HG03521 (cell line): ENCODE measurements around the gene RPS6KL1.
"Not testable (repeated sequence)": the region's sequence is repeated elsewhere in the genome, so short reads cannot be mapped to it uniquely, and the experiment has no call there.

ENCODE experiments used
- ATAC-seq: cut with Tn5 transposase; IDR thresholded peaks from one replicate; pipeline ENCODE4 v1.9.1; 2021; ENCODE audit warnings: mild to moderate bottlenecking, moderate library complexity; ENCODE audit not compliant: unreplicated experiment

The RPS6KL1 gene

DNA sequence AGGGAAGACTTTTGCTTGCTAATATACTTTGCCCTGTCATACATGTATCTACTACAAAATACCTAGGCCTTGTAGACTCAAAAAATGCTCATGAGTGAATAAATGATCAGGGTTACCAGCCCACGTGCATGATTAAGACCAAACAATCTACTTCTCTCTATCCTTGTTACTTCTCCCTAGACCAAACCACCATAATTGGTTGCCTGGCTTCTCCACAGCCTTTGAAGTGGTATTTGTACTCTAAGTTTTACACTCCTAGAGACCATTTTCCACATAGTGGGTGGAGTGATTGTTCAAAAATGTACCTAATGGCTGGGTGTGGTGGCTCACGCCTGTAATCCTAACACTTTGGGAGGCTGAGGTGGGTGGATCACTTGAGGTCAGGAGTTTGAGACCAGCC is 14.1 kb upstream of the RPS6KL1 start:
- no peak for ATAC-seq

DNA sequence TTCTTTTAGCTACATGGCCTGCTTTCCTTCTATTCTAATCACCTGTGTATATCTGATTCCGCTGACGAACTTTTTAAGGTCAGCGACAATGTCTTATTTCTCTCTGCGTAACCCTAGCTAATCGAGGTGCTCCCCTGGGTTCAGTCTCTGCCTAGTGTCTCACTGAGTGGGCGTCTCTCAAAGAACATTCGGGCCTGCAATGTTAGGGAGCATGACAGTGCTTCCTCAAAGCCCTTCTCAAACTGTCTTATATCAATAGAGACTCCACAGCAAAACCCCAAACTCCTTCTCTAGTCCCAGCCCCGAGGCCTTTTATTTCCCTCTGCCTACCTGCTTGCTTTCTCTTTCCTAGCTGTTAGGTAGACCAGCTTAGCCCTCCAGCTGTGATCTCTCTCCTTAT is 13.7 kb upstream of the RPS6KL1 start:
- no peak for ATAC-seq

DNA sequence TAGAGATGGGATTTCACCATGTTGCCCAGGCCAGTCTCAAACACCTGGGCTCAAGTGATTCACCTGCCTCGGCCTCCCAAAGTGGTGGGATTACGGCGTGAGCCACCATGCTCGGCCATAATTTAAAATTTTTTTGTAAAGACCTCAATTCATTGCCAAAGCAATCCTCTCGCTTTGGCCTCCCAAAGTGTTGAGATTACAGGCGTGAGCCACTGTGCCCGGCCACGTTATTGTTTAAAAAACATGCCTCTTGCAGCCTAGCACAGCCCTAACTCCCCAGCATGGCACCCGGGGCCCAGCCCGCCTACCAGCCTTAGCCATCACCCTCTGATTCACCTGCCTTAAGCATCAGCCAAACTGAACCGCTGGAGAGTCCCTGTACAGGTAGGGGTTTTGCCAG is 13.1 kb upstream of the RPS6KL1 start:
- no peak for ATAC-seq

DNA sequence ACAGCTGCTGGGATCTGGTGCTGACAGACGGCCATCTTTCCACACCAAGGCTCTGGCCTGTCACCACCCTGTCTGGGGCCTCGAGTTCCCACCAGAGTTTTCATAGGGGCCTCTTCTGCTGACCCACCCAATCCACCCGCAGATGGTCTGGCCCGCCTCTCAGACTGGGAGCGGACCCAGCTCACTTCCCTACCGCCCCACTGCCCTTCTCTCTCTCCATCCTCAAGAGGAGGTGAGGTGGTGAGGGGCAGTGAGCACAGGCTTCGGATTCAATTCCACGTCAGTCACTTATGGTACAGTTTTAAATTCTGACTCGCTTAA is 12.3 kb upstream of the RPS6KL1 start:
- ATAC-seq, result no peak

DNA sequence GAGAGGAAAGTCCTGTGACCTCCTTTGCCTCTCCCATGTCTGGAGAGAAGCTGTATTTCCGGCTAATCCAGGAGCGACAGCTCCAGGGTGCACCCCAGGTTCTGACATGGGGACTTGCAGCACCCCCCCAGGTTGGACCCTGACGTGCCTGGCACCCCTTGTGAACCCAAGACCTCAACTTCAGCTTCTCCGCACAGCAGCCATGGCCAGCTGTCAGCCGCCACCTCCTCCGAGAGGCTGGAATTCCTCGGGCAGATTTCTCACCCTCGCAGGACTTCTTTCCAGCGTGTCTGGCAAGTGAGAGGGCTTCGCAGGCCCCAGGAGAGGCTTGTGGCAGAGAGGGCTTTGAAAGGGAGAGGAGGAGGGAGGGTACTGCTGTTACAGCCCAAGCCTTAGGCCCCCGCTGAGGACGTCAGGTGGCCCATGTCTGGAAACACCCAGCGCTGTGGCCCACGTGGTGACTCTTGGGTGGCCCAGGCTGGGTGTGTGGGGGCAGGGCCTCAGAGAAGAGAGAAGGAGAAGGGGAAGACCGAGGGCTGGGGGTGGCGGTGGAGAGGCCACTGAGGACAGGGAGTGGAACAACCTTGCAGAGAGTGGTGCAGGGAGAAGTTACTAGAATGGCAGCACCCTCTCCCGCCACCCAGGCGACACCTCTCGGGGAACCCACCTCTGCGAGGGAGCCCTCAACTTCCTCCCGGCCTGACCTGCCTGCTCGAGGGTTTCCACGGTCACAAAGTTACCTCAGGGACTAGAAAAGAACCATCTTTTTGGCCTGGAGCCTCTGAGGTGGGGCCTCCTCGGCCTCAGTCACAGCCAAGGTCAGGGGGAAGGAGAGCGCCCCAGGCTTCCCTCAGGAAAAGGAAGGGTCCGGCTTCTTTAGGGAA is 11.7 kb upstream of the RPS6KL1 start:
- no peak for ATAC-seq

DNA sequence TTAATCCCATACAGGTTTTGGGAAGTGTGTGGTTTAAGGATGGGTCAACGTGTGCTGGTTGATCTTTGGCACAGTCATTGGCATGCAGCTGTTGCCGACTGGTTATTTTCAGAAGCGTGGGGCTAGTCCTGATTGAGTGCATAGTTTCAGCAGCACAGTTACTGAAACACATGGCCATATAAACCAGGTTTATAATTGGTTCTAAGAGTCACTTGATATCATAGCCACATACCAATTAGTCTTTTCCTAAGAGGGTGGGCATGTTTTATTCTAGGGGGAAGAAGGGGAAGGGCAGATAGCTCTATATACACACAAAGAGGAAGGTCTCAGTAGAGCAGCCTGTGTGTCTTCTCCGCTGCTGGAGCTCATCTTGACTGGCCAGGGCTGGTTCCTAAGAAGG is 11.0 kb upstream of the RPS6KL1 start:
- ATAC-seq, result no peak

DNA sequence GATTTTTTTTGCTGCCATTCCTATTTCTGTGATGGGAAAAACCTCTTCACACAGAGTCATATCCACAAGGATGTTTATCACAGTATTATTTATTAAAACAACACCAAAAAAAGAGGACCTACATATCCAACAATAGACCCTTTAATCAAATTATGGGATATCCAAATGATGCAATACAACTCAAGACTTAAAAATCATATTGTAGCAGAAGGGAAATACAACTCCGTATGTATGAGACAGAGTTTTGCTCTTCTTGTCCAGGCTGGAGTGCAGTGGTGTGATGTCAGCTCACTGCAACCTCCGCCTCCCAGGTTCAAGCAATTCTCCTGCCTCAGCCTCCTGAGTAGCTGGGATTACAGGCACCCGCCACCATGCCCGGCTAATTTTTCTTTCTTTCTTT is 9.9 kb upstream of the RPS6KL1 start:
- ATAC-seq, result not testable (repeated sequence)

DNA sequence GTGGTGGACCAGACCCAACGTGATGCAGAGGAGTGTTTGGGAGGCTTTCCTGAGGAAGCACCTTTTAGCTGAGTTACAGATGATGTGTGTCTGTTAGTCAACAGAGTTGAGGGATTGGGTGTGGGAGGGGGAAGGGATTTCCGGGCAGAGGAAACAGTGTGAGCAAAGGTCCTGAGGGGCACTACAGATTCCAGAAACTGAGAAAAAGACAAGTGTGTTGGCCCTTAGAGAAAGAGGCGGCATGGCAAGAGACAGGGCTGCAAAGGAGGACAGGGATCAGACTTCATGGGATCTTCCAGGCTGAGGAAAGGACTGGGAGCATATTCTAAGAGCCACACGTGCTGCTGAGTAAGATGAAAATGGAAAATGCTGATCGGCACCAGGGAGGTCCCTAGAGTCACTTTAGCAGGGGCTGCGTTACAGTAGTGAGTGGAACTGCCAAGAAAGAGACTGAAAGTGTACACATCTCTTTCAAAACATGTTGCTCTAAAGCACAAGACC is 9.4 kb upstream of the RPS6KL1 start:
- no peak for ATAC-seq

DNA sequence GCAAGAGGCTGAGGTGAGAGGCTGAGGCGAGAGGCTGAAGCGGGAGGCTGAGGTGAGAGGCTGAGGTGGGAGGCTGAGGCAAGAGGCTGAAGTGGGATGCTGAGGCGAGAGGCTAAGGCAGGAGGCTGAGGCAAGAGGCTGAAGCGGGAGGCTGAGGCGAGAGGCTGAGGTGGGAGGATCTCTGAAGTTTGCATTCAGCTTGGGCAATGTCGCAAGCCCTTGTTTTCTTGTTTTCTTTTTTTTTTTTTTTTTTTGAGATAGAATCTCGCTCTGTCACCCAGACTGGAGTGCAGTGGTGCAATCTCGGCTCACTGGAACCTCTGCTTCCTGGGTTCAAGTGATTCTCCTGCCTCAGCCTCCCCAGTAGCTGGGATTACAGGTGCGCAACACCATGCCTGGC is 8.7 kb upstream of the RPS6KL1 start:
- not testable (repeated sequence) for ATAC-seq

DNA sequence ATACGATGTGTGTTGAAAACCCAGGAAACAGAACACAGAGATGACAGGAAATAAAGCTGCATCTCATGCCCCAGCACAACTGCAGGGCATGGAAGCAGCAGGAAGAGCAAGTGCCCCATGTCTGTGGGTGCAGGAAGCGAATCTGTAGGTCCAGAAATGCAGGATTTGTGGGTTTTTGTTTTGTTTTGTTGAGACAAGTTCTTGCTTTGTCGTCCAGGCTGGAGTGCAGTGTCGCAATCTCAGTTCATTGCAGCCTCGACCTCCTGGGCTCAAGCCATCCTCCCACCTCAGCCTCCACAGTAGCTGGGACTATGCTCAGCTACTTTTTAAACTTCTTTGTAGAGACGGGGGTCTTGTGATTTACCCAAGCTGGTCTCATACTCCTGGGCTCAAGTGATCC is 6.2 kb upstream of the RPS6KL1 start:
- no peak for ATAC-seq

DNA sequence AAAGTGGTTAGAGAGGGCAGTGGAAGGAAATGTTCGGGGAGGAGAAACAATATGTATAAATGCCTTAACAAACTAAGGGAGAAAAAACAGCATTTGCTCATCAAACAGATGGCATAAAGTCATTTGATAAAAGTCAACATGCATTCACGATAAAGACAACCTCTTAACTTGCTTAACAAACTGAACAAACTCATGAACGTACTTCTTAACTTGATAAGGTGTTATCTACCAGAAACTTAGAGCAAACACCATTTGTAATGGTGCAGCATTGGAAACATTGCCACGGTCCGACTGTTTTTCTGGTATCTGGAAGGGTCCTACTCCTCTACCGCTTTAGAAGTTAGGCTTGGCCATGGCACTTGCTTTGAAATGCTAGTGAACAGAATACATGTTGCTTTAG is 4.2 kb upstream of the RPS6KL1 start:
- no peak for ATAC-seq

DNA sequence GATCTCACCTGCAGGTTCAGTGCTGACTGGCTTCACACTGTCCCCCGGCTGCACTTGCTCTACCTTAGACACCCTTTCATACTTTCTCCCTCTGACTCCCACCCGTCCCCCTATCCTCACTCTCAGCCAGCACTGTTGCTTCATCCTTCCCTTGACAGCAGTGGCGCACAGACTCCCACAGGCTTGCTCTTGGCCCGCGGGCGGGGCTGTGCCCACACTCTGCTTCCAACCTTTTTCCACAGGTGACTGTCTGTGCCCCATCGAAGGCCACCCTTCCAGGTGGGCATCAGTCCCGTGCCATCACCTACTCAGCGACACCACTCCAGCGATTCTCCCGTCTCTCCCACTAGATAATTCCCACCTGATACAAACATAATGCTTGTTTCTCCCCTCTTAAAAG is 1.0 kb upstream of the RPS6KL1 start:
- no peak for ATAC-seq

DNA sequence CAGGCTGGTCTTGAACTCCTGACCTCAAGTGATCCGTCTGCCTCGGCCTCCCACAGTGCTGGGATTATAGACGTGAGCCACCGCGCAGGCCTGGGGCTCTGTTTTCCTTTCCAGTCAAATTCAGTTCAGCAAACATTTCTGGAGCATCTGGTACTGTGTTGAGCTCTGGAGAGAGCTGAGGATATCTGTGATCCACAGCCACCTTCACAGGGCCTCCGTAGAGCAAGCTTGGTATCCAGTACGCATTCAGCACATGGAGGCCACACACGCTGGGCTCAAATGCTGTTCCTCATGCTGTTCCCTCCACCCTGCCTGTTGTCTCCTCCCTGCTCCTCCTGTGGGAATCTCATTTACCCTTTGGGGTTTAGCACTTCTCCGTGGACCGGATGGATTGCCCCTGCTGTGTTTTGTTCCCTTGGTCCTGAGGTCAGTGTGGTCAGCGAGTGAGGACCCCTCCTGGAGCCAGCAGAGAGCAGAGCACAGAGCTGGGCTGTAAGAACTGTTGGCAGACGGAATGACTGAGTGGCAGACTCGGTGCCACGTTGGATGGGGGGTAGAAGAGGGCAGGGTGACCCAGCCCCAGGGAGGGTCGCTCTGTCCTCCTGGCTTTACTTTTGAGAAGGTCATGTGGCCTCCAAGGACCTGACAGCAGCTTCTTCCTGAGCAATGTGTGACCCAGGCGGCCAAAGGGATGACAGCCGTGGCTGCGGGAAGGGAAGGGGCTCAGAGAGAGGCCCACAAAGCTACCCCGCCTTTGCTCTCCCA is 891 bp downstream of the RPS6KL1 start:
- ATAC-seq, result no peak

DNA sequence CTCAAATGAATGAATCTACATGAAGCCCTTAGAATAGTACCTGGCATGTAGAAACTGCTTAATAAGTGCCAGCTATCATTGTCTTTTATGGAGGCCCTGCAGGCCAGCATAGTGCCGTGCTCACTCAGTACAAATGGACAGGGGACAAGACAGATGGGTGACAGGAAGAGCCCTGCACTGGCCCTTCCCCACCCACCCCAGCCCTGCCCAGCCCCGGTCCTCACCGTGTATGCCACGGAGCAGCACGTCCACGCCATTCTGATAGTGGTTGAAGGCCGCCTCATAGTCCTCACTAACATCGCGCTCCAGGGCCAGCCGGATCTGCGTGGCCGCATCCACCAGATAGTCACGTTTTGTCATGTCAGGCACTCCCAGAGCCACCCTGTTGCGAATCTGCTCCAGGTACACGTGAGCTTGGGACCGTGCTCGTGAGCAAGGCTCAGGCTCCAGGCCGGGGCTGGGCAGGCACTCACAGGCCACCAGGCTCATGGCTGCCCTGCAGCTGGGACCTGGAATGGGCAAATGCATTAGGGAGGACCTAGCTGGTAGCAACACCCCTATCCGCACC is 1.9 kb downstream of the RPS6KL1 start:
- ATAC-seq, result no peak

DNA sequence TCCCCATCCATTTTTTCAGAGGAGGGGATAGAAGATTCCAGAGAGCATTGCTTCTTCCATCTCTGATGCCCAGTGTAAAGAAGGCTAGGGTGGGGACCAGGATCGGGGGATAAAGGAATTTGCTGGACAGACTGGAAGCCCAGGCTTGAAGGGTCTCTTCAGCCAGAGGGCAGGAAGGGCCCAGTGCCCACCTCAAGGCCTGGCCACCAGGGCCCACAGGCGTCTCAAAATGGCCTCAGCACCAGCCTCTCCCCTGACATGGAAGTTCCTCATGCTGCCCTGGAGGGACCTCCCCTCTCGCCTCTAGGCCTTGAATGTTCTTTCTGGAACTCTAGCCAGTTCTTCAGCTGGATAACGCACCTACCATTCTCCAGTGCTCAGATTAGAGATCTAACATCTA is 2.8 kb downstream of the RPS6KL1 start:
- no peak for ATAC-seq

DNA sequence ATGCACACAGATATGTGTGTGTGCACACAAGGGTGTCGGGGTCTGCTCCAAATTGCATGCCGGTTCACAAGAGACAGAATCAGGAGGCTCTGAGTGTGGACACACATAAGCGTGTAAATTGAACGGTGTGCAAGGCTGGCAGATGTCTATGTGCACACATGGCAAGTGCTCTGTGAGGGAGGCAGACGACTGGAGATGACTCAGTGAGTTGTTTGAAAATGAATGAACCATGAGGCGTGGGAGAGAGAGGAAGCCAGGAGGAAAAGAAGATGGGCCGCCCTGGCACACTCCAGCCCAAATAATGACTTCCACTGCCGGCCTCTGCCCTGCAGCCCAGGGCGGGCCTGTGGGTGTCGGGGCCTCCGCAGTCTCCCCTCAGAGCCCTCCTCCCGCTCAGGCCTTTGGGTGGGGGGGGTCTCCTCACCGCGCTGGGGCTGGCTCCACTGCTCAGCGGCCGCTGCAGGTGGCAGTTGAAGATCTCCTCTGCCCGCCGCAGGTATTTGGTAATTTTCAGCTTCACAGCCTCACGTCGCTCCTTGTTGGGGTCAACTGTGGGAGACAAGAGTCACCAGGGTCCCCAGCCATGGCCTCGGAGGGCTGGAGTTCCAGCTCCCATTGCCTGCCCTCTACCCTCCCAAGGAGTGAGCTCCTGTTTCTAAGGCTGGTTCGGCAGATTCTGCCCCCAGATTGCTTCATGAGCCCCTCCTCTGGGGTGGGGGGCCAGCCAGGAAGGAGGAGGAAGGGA is 3.5 kb downstream of the RPS6KL1 start:
- ATAC-seq, result no peak

DNA sequence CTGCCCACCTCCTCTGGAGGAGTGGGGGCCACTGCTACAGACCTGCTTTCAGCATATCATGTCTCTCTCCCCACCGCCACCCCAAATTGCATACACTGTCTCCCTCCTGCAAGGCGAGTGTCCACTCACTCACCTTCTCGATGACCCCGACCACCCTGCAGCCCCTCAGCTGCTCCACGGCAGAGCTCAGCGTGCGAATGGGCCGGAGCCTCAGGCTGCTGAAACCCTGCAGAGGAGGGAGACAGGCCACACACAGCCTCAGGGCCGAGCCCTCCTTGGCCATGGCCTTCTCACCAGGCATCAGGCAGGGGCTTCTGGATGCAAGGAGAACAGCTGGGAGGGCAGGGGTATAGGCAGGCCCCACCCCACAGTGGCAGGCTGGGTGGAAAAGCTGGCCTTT is 4.7 kb downstream of the RPS6KL1 start:
- ATAC-seq, result no peak

DNA sequence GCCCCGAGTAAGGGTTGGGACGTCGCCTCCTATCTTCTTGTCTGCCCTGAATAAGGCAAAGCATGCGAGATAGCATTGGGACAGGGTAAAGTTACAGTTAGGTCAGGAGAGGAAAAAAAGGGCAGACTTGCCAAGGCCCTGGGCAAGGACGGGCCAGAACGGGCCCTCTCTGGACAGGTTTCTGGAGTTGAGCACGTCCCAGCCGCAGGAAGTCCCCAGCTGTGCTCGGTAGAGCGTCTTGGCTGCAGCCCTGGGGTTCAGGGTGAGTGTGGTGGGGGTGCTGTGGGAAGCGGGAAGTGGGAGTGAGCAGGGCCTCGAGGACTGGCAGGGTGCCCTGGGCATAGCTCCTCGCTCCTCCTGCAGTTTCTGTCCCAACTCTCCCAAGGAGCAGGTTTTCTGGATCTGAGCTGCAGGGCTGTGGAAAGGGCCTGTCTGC is 5.4 kb downstream of the RPS6KL1 start:
- ATAC-seq, result no peak

DNA sequence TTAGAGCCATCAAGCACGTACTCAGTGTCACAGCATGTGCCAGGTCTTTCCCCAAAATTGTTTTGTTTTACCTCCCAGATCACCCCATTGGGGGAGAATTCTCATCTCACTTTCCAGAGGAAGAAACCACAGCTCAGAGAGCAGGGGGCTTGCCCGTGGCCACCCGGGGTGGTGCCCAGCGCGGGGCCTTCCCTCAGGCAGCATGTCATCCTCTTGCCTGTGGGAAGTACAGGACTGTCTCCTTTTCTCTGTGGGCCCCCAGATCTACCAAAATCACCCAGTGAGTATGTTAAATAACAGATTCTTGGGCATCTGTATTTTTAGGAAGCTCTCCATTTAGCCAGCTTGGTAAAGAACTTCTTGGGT is 5.9 kb downstream of the RPS6KL1 start:
- no peak for ATAC-seq

DNA sequence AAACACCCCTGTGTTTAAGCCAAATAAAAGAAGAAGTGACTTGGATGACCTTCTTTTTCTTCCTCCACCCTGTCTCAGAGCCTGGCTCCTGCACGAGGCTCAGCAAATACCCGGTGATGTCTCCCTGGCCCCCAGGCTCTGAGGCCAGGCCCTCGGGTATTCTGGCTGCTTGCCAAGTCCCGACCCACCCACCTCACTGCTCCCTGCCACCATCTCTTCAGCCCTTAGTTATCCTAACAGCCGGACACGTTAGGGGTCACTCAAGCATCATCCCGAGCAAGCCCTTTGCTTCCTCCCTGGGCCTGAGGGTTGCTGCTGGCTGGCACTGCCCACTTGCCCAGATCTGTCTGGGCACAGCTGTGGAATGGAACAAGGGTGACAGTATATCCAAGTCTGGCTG is 7.2 kb downstream of the RPS6KL1 start:
- ATAC-seq, result no peak

DNA sequence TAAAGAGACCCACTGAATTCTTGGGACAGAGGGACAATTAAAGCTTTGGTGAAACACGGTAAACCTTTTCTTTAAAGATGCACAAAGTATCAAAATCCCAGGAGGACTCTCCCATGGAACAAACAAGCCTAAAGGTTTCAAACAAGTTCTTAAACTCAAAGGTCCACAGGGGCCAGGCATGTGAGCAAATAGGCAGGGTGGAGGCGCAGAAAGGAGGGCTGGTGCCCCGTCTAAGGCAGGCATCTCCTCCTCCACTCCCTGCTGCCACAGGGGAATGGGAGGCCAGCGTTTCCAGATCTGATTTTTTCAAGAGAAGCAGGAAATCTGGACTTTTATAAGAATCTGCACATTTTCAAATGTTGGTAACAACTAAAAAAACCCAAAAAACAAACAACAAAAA is 7.6 kb downstream of the RPS6KL1 start:
- ATAC-seq, result no peak
